Pancreas (tissue), 10 donors: Measurements from ENCODE around the gene HOXC10. TPM values are rescaled to one million over a fixed set of nuclear protein-coding genes. Genes with fewer than 3 reads are reported as not detected.

Source experiments
- ATAC-seq, 4 donors: fragments of 200-7000 bp; cut with Tn5 transposase; one replicate each; pipeline versions ENCODE4 v1.8.0 to v1.9.1; 2020; ENCODE audit warnings: mild to moderate bottlenecking in 4 of 4, moderate library complexity in 4 of 4
- DNase-seq, 6 donors: peaks; one replicate each; pipeline ENCODE4 v3.0.0-alpha.2; 2020
- FAIRE-seq: peaks from 2 replicates; lab custom pipeline; 2012; peaks lifted over from hg19 to GRCh38; lab: Jason Lieb, UNC
- H3K27ac ChIP-seq, 4 donors: fragments of 200-600 bp; sonication (generic); 1 replicate in 3 of 4; 2 replicates in 1 of 4; pipeline versions ENCODE4 v1.5.0 to v1.8.0; 2020
- H3K27me3 ChIP-seq, 4 donors: fragments of 200-600 bp; one replicate each; pipeline ENCODE4 v1.8.0; 2021
- H3K36me3 ChIP-seq, 3 donors: fragments of 200-600 bp; sonication (generic) in 1 of 3; one replicate each; pipeline versions ENCODE4 v1.5.0 to v1.8.0; 2020 to 2021
- H3K4me1 ChIP-seq, 3 donors: fragments of 200-600 bp; one replicate each; pipeline ENCODE4 v1.8.0; 2021
- H3K4me3 ChIP-seq, 4 donors: fragments of 200-600 bp; sonication (generic) in 2 of 4; one replicate each; pipeline versions ENCODE4 v1.5.0 to v1.8.0; 2020 to 2021
- H3K9me3 ChIP-seq, 4 donors: fragments of 200-600 bp; one replicate each; pipeline ENCODE4 v1.8.0; 2021
- WGBS, 2 donors: extraction: QIAGEN DNeasy Blood & Tissue Kit; methylation state at CpG; one replicate each; pipeline ENCODE4 v1.1.7; 2013; 5-methylcytosine and 5-hydroxymethylcytosine counted together
- intact Hi-C, 3 donors: fragments of 100-400 bp; cut with DNase I; formaldehyde crosslinking; loops; one replicate each; pipeline versions ENCODE4 v1.11.1 to v1.14.2; 2022
- polyA plus RNA-seq, 2 donors: library from polyadenylated mRNA; stranded (reverse); fragments of 200-250 nt; gene quantifications; one replicate each; pipeline ENCODE4 v1.2.3, GENCODE V29; 2013
- total RNA-seq, 6 donors: library from RNA; stranded (reverse); fragmentation: NEBNext Ultra II Directional in 4 of 6; extraction: Animal tissue kit (Norgen Biotek cat#: 25700) in 4 of 6; gene quantifications; one replicate each; pipeline versions ENCODE4 v1.2.1 to v1.2.4, GENCODE V29; 2021 to 2023
- TF ChIP-seq, protein P1 (sequence below), 4 donors: fragments of 200-600 bp; sonication (generic) in 3 of 4; IDR thresholded peaks; one replicate each; pipeline versions ENCODE4 v1.5.0 to v1.8.0; 2021; ENCODE audit warnings: antibody characterized with exemption in 4 of 4
- donor health status: healthy with polysubstance abuse.
- donor health status: DM: no; HTN: no; CAD: no; lungs with moderate emphysema.
- donor health status: DM: no; HTN: no; CAD: no.
- donor health status: control.
- donor health status: control.
- donor health status: Bipolar disorder and iron deficiency.
- donor health status: DM: yes; HTN: yes; CAD: no.
- donor health status: DM: no; HTN: no; CAD: no.
- donor health status: DM: no; HTN: no; CAD: no.
- donor health status: DM: yes; HTN: yes; CAD: no.

HOXC10 gene
- total and polyA plus RNA-seq, 8 donors: 0.08 to 0.16 TPM; not detected in 6

DNA sequence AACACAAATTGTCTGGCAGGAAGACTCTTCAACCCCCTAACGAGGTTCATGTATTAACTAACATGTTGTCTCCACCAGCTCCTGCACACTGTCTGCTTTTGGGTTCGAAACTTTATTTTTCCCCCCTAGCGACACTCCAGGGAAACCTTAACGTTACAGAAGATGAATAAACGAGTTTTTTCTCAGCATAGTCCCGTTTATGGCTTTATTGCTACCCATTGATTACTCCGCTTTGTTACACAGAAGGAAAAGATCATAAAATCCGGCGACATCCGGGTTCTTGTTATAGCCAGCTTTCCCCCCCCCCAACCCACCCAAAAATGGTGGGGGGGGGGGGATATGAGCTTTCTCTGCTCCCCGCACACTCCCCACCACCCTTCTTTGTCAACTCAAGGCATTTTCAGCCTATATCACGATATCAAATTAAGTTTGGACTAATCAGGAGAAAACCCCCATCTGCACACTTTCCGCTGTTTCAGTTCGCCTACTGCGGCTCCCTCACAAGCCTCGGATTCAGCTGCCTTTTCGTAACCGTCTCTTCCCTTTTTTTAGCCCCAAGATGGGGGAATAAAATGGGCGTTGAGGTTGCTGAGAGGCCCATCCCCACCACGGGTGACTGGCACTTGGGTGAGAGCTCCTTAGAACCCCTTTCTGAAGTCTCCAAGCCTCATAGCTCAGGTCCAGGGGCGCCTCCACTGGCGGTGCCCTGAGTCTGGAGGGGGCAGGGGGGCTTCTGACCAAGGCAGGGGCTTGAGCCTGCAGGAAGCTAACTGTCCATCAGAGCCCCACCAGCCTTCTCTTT lies 41.9 kb downstream of the HOXC10 start:
- TF ChIP-seq, protein P1, sequence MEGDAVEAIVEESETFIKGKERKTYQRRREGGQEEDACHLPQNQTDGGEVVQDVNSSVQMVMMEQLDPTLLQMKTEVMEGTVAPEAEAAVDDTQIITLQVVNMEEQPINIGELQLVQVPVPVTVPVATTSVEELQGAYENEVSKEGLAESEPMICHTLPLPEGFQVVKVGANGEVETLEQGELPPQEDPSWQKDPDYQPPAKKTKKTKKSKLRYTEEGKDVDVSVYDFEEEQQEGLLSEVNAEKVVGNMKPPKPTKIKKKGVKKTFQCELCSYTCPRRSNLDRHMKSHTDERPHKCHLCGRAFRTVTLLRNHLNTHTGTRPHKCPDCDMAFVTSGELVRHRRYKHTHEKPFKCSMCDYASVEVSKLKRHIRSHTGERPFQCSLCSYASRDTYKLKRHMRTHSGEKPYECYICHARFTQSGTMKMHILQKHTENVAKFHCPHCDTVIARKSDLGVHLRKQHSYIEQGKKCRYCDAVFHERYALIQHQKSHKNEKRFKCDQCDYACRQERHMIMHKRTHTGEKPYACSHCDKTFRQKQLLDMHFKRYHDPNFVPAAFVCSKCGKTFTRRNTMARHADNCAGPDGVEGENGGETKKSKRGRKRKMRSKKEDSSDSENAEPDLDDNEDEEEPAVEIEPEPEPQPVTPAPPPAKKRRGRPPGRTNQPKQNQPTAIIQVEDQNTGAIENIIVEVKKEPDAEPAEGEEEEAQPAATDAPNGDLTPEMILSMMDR (IDR thresholded peaks at IDR 0.05): no peak
- FAIRE-seq (no peak), ATAC-seq (no peak), DNase-seq (no peak)
- H3K4me1 ChIP-seq: no peaks in the 10 kb centered on the region
- H3K9me3 ChIP-seq: no peaks in the 10 kb centered on the region
- 21% methylated on average over 22 of the region's 22 CpGs for WGBS, 2 donors
- intact Hi-C loops: no loop called here
- H3K27me3 ChIP-seq: peaks cover 3 to 71% (median 12%) of the 10 kb centered on the region in 4 donors
- no peak overlapping the region for H3K4me3 ChIP-seq
- no peak overlapping the region for H3K27ac ChIP-seq
- H3K36me3 ChIP-seq: no peaks in the 10 kb centered on the region

DNA sequence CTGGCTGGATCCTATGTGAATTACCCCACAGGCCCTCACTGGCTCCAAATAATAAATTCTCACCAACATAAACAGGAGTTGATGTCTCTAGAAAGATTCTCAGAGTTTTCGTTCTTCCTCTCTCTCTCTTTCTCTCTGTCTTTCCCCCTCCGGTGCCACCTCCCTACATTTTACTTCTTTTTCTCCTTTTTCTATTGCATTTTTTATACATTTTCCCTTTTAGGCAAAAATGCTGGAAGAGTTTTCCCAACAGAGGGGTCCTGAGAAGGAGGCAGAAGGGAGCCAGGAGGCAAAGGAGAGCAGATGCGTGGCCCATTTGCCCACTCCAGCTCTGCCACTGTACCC lies 42.5 kb downstream of the HOXC10 start:
- Histone ChIP-seq H3K27ac (no peak overlapping the region), H3K9me3 (no peaks in the 10 kb centered on the region), H3K4me3 (no peak overlapping the region), H3K27me3 (peaks cover 3 to 76% (median 14%) of the 10 kb centered on the region in 4 donors), H3K4me1 (no peaks in the 10 kb centered on the region), H3K36me3 (no peaks in the 10 kb centered on the region)
- intact Hi-C loops: no loop called here
- DNase-seq: no peak
- WGBS, 2 donors: 37 to 54% methylated on average over 3 of the region's 3 CpGs
- TF ChIP-seq, protein P1 (IDR thresholded peaks at IDR 0.05): no peak
- FAIRE-seq: no peak
- no peak for ATAC-seq

DNA sequence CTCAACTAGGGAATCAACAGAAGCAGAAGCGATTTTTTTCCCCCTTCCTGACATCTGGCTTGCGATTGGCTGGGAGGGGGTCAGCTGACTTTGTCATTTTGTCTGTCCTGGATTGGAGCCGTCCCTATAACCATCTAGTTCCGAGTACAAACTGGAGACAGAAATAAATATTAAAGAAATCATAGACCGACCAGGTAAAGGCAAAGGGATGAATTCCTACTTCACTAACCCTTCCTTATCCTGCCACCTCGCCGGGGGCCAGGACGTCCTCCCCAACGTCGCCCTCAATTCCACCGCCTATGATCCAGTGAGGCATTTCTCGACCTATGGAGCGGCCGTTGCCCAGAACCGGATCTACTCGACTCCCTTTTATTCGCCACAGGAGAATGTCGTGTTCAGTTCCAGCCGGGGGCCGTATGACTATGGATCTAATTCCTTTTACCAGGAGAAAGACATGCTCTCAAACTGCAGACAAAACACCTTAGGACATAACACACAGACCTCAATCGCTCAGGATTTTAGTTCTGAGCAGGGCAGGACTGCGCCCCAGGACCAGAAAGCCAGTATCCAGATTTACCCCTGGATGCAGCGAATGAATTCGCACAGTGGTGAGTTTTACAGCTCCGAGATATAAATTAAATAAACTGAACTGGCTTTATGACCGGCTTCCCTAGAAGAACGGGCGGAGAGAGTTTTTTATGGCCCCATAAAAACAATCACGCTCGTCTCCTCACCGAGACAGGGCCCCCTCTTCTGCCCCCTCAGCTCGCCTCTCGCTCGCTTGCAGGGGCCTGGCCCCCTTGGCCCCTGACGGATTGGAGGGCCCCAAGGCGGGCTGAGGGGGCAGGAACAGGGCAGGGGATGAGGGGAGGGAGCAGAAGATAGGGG lies 43.6 kb downstream of the HOXC10 start, which contains the start of gene HOXC6:
Gene HOXC6, plus strand, starts transcription at position 127 of the 888 bp plus-strand sequence. Its CDS starts 82 bp downstream, at position 209.
- no peak for FAIRE-seq
- Histone ChIP-seq H3K36me3 (no peaks in the 10 kb centered on the region), H3K4me3 (peak within 1 kb of the TSS in 1 of 4 donors; percentile 20), H3K4me1 (no peaks in the 10 kb centered on the region), H3K27ac (no peak within 1 kb of the TSS), H3K9me3 (no peaks in the 10 kb centered on the region), H3K27me3 (peaks cover 3 to 77% (median 16%) of the 10 kb centered on the region in 4 donors)
- DNase-seq: no peak
- TF ChIP-seq, protein P1 (IDR thresholded peaks at IDR 0.05): no peak
- 6 to 9% methylated on average over 36 of the region's 36 CpGs for WGBS, 2 donors
- peak in 1 of 4 donors; percentile 44 for ATAC-seq
- intact Hi-C loops: no loop called here

DNA sequence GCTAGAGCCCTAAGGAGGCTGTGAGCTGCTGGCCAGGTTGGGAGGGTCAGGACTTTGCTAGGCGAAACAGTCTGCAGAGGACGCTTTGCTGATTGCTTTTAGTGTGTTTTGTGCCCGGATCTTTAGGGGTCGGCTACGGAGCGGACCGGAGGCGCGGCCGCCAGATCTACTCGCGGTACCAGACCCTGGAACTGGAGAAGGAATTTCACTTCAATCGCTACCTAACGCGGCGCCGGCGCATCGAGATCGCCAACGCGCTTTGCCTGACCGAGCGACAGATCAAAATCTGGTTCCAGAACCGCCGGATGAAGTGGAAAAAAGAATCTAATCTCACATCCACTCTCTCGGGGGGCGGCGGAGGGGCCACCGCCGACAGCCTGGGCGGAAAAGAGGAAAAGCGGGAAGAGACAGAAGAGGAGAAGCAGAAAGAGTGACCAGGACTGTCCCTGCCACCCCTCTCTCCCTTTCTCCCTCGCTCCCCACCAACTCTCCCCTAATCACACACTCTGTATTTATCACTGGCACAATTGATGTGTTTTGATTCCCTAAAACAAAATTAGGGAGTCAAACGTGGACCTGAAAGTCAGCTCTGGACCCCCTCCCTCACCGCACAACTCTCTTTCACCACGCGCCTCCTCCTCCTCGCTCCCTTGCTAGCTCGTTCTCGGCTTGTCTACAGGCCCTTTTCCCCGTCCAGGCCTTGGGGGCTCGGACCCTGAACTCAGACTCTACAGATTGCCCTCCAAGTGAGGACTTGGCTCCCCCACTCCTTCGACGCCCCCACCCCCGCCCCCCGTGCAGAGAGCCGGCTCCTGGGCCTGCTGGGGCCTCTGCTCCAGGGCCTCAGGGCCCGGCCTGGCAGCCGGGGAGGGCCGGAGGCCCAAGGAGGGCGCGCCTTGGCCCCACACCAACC lies 44.8 kb downstream of the HOXC10 start:
- peak in 1 of 6 donors; percentile 29 for DNase-seq
- Histone ChIP-seq H3K27me3 (peaks cover 3 to 81% (median 15%) of the 10 kb centered on the region in 4 donors), H3K4me3 (no peak overlapping the region), H3K9me3 (no peaks in the 10 kb centered on the region), H3K4me1 (no peaks in the 10 kb centered on the region), H3K36me3 (no peaks in the 10 kb centered on the region), H3K27ac (no peak overlapping the region)
- 24 to 27% methylated on average over 52 to 53 of the region's 53 CpGs for WGBS, 2 donors
- no peak for FAIRE-seq
- TF ChIP-seq, protein P1 (IDR thresholded peaks at IDR 0.05): no peak
- intact Hi-C loops: loop anchor here in 1 of 3 donors (5.0 kb wide), 1 partner anchor 168 kb away; no protein-coding TSS in a partner anchor
- ATAC-seq: no peak
